ENCODE data around the gene RILPL1.

GRCh38 chr12:123532808-123533649 is 490 bp downstream of the RILPL1 start:
- TF ChIP-seq CTCF (IDR thresholded peaks at IDR 0.05), result no peak
- TF ChIP-seq ZFX (IDR thresholded peaks at IDR 0.05; ENCODE audit: borderline replicate concordance), result no peak
